ENCODE results near the gene MYH7.

Gene MYH7

GRCh38 chr14:23437133-23438100 lies 2.0 kb upstream of the MYH7 start:
- H3K9ac ChIP-seq (ENCODE audit: low read depth, low read length) = no peak overlapping the region
- no peaks in the 10 kb centered on the region for H3K36me3 ChIP-seq (ENCODE audit: control insufficient read depth, insufficient read depth, low read length)
- H3K9me3 ChIP-seq (ENCODE audit: control insufficient read depth, insufficient read depth, low read length) = no peaks in the 10 kb centered on the region
- H3K4me1 ChIP-seq (ENCODE audit: control insufficient read depth, insufficient read depth, low read length) = peaks cover 11% of the 10 kb centered on the region
- H3K27ac ChIP-seq (ENCODE audit: low read depth, low read length) = no peak overlapping the region
- H3K4me3 ChIP-seq (ENCODE audit: low read depth, low read length) = no peak overlapping the region
- H3K27me3 ChIP-seq (ENCODE audit: control insufficient read depth, insufficient read depth, low read length) = no peaks in the 10 kb centered on the region

GRCh38 chr14:23436327-23437132 lies 1.1 kb upstream of the MYH7 start:
- Histone ChIP-seq H3K9me3 (ENCODE audit: control insufficient read depth, insufficient read depth, low read length) (no peaks in the 10 kb centered on the region), H3K27ac (ENCODE audit: low read depth, low read length) (no peak overlapping the region), H3K9ac (ENCODE audit: low read depth, low read length) (no peak overlapping the region), H3K27me3 (ENCODE audit: control insufficient read depth, insufficient read depth, low read length) (no peaks in the 10 kb centered on the region), H3K4me1 (ENCODE audit: control insufficient read depth, insufficient read depth, low read length) (peaks cover 10% of the 10 kb centered on the region), H3K4me3 (ENCODE audit: low read depth, low read length) (no peak overlapping the region), H3K36me3 (ENCODE audit: control insufficient read depth, insufficient read depth, low read length) (no peaks in the 10 kb centered on the region)

- H3K27me3 ChIP-seq (ENCODE audit: control insufficient read depth, insufficient read depth, low read length) = no peaks in the 10 kb centered on the region
- H3K9ac ChIP-seq (ENCODE audit: low read depth, low read length) = no peak overlapping the region
- H3K27ac ChIP-seq (ENCODE audit: low read depth, low read length) = no peak overlapping the region
- no peaks in the 10 kb centered on the region for H3K9me3 ChIP-seq (ENCODE audit: control insufficient read depth, insufficient read depth, low read length)
- H3K4me1 ChIP-seq (ENCODE audit: control insufficient read depth, insufficient read depth, low read length) = peaks cover 10% of the 10 kb centered on the region
- H3K4me3 ChIP-seq (ENCODE audit: low read depth, low read length) = no peak overlapping the region
- no peaks in the 10 kb centered on the region for H3K36me3 ChIP-seq (ENCODE audit: control insufficient read depth, insufficient read depth, low read length)
Observed at GRCh38 chr14:23434488-23435222, 805 bp downstream of the MYH7 start.

- Histone ChIP-seq H3K9me3 (ENCODE audit: control insufficient read depth, insufficient read depth, low read length) (no peaks in the 10 kb centered on the region), H3K4me3 (ENCODE audit: low read depth, low read length) (no peak overlapping the region), H3K36me3 (ENCODE audit: control insufficient read depth, insufficient read depth, low read length) (no peaks in the 10 kb centered on the region), H3K9ac (ENCODE audit: low read depth, low read length) (no peak overlapping the region), H3K4me1 (ENCODE audit: control insufficient read depth, insufficient read depth, low read length) (peaks cover 5% of the 10 kb centered on the region), H3K27ac (ENCODE audit: low read depth, low read length) (no peak overlapping the region), H3K27me3 (ENCODE audit: control insufficient read depth, insufficient read depth, low read length) (no peaks in the 10 kb centered on the region)
Observed at GRCh38 chr14:23433457-23433856, 2.0 kb downstream of the MYH7 start.

- H3K4me1 ChIP-seq (ENCODE audit: control insufficient read depth, insufficient read depth, low read length) = no peaks in the 10 kb centered on the region
- no peak overlapping the region for H3K27ac ChIP-seq (ENCODE audit: low read depth, low read length)
- H3K4me3 ChIP-seq (ENCODE audit: low read depth, low read length) = no peak overlapping the region
- no peak overlapping the region for H3K9ac ChIP-seq (ENCODE audit: low read depth, low read length)
- no peaks in the 10 kb centered on the region for H3K36me3 ChIP-seq (ENCODE audit: control insufficient read depth, insufficient read depth, low read length)
- H3K27me3 ChIP-seq (ENCODE audit: control insufficient read depth, insufficient read depth, low read length) = no peaks in the 10 kb centered on the region
- no peaks in the 10 kb centered on the region for H3K9me3 ChIP-seq (ENCODE audit: control insufficient read depth, insufficient read depth, low read length)
Observed at GRCh38 chr14:23432946-23433345, 2.5 kb downstream of the MYH7 start.

GRCh38 chr14:23432102-23432925 lies 3.1 kb downstream of the MYH7 start:
- H3K9me3 ChIP-seq (ENCODE audit: control insufficient read depth, insufficient read depth, low read length) = no peaks in the 10 kb centered on the region
- no peak overlapping the region for H3K27ac ChIP-seq (ENCODE audit: low read depth, low read length)
- H3K27me3 ChIP-seq (ENCODE audit: control insufficient read depth, insufficient read depth, low read length) = no peaks in the 10 kb centered on the region
- H3K4me1 ChIP-seq (ENCODE audit: control insufficient read depth, insufficient read depth, low read length) = no peaks in the 10 kb centered on the region
- H3K9ac ChIP-seq (ENCODE audit: low read depth, low read length) = no peak overlapping the region
- H3K36me3 ChIP-seq (ENCODE audit: control insufficient read depth, insufficient read depth, low read length) = no peaks in the 10 kb centered on the region
- H3K4me3 ChIP-seq (ENCODE audit: low read depth, low read length) = no peak overlapping the region

GRCh38 chr14:23431486-23431885 lies 4.0 kb downstream of the MYH7 start:
- Histone ChIP-seq H3K36me3 (ENCODE audit: control insufficient read depth, insufficient read depth, low read length) (no peaks in the 10 kb centered on the region), H3K27me3 (ENCODE audit: control insufficient read depth, insufficient read depth, low read length) (no peaks in the 10 kb centered on the region), H3K4me3 (ENCODE audit: low read depth, low read length) (no peak overlapping the region), H3K4me1 (ENCODE audit: control insufficient read depth, insufficient read depth, low read length) (no peaks in the 10 kb centered on the region), H3K9ac (ENCODE audit: low read depth, low read length) (no peak overlapping the region), H3K27ac (ENCODE audit: low read depth, low read length) (no peak overlapping the region), H3K9me3 (ENCODE audit: control insufficient read depth, insufficient read depth, low read length) (no peaks in the 10 kb centered on the region)

GRCh38 chr14:23430723-23431085 lies 4.8 kb downstream of the MYH7 start:
- Histone ChIP-seq H3K27ac (ENCODE audit: low read depth, low read length) (no peak overlapping the region), H3K4me3 (ENCODE audit: low read depth, low read length) (no peak overlapping the region), H3K9me3 (ENCODE audit: control insufficient read depth, insufficient read depth, low read length) (no peaks in the 10 kb centered on the region), H3K36me3 (ENCODE audit: control insufficient read depth, insufficient read depth, low read length) (no peaks in the 10 kb centered on the region), H3K4me1 (ENCODE audit: control insufficient read depth, insufficient read depth, low read length) (no peaks in the 10 kb centered on the region), H3K9ac (ENCODE audit: low read depth, low read length) (no peak overlapping the region), H3K27me3 (ENCODE audit: control insufficient read depth, insufficient read depth, low read length) (no peaks in the 10 kb centered on the region)

- no peaks in the 10 kb centered on the region for H3K4me1 ChIP-seq (ENCODE audit: control insufficient read depth, insufficient read depth, low read length)
- H3K9me3 ChIP-seq (ENCODE audit: control insufficient read depth, insufficient read depth, low read length) = no peaks in the 10 kb centered on the region
- H3K36me3 ChIP-seq (ENCODE audit: control insufficient read depth, insufficient read depth, low read length) = no peaks in the 10 kb centered on the region
- H3K27me3 ChIP-seq (ENCODE audit: control insufficient read depth, insufficient read depth, low read length) = no peaks in the 10 kb centered on the region
- no peak overlapping the region for H3K4me3 ChIP-seq (ENCODE audit: low read depth, low read length)
- H3K9ac ChIP-seq (ENCODE audit: low read depth, low read length) = no peak overlapping the region
- no peak overlapping the region for H3K27ac ChIP-seq (ENCODE audit: low read depth, low read length)
Observed at GRCh38 chr14:23430016-23430722, 5.3 kb downstream of the MYH7 start.
